SH-SY5Y (cell line): Measurements from ENCODE around the gene FUT8.

Experiments
- GATA2 ChIP-seq: IDR thresholded peaks from 2 replicates; pipeline ENCODE4 v1.6.1; 2011; ENCODE audit warnings: mild to moderate bottlenecking, low read depth, low read length
- GATA3 ChIP-seq: IDR thresholded peaks from 2 replicates; pipeline ENCODE4 v1.6.1; 2011; ENCODE audit warnings: low read depth, mild to moderate bottlenecking, low read length, moderate library complexity

Gene FUT8

GRCh38 chr14:65483647-65484046 is 71.1 kb downstream of the FUT8 start:
- no peak for TF ChIP-seq GATA2
- no peak for TF ChIP-seq GATA3

GRCh38 chr14:65485516-65485915 is 73.0 kb downstream of the FUT8 start:
- TF ChIP-seq GATA2, result no peak
- TF ChIP-seq GATA3, result no peak

- TF ChIP-seq GATA3, result no peak
- TF ChIP-seq GATA2, result no peak
Observed at GRCh38 chr14:65486863-65487262, 74.3 kb downstream of the FUT8 start.

DNA sequence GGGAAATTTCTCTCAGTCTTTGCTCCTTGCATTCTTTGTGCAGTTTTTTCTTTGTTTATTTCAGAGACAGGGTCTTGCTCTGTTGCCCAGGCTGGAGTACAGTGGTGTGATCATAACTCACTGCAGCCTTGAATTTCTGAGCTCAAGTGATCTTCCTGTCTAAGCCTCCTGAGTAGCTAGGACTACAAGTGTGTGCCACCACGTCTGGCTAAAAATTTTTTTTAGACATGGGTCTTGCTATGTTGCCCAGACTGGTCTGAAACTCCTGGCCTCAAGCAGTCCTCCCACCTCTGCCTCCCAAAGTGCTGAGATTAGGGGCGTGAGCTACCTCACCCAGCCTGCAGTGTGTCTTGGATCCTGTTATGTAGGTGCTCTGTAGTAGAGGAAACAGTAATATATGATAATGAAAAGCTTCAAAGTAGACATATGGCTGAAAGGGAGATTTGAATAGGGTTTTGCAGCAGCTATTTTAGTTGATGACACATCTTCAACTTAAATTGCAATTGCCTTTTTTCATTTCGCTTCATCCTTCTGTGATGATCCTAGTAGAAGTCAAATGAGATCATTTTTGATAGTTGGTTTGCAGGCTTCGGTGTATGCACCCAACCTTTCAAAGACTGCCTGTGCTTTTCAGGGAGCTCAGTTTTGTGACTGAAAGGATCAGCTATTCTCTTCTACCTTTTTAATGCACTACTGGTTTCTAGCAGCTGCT is 75.4 kb downstream of the FUT8 start:
- TF ChIP-seq GATA2 (no peak), GATA3 (no peak)

GRCh38 chr14:65491274-65491673 is 78.7 kb downstream of the FUT8 start:
- TF ChIP-seq GATA2, result no peak
- TF ChIP-seq GATA3, result no peak

GRCh38 chr14:65492266-65492665 is 79.7 kb downstream of the FUT8 start:
- no peak for TF ChIP-seq GATA3
- TF ChIP-seq GATA2, result no peak

GRCh38 chr14:65495196-65495595 is 82.7 kb downstream of the FUT8 start:
- TF ChIP-seq GATA2 (no peak), GATA3 (no peak)

DNA sequence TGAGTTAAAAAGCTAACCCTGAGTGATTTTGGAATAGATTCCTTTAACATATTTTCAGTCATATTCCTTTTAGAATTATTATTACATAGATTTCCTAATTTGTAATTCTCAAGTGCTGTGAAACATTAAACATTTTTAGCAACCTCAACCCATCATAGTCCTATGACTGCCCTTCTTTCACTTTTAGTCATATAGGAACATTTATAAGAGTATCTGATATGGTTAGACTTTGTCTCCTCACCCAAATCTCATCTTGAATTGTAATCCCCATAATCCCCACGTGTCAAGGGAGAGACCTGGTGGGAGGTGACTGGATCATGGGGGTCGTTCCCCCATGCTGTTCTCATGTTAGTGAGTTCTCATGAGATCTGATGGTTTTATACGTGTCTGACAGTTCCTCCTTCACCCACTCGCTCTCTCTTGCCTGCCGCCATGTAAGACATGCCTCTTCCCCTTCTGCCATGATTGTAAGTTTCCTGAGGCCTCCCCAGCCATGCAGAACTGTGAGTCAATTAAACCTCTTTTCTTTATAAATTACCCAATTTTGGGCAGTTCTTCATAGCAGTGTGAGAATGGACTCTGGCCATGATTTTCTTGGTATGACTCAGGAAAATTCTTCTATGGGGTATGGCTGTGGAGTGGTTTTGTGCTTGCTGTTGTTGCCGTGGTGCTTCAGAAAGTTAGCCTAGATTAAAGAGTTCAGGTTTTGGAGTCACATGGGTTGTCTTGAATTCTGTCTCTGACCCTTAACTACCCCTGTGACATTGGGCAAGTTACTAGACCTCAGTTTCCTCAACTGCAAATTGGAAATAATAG is 83.9 kb downstream of the FUT8 start:
- TF ChIP-seq GATA3 (no peak), GATA2 (no peak)

DNA sequence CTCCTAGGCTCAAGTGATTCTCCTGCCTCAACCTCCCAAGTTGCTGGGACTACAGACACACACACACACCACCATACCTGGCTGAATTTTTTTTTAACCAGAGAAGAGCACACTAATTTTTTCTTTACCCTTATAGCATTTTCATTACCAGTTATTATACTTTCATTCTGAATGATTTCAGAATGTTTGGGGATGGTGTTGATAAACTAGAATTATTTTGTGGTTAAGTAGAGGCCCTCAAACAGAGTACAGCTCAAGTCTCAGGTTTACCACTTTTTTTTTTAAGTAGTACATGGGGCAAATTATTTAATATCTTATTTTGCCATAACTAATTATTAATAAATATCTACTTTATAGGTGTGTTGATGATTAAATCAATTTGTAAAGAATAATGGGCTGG is 86.6 kb downstream of the FUT8 start:
- no peak for TF ChIP-seq GATA2

DNA sequence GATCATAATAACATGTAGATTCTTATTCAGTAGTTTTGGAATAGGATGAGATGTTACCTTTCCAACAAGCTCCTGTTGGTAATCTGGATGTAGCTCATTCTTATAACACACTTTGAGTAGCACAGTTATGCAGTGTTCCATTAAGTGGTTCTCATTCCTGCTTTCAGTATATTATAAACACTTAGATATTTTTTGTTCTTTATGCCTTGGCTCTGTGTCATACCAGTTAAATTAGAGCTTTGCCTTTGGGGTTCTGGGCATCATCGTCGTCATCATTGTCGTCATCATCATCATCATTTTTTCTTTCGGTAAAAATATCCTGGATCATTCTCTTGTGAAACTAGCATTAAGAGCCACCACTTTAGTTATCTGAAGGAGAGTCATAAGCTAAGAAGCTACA is 87.5 kb downstream of the FUT8 start:
- TF ChIP-seq GATA2, result no peak
- TF ChIP-seq GATA3, result no peak

DNA sequence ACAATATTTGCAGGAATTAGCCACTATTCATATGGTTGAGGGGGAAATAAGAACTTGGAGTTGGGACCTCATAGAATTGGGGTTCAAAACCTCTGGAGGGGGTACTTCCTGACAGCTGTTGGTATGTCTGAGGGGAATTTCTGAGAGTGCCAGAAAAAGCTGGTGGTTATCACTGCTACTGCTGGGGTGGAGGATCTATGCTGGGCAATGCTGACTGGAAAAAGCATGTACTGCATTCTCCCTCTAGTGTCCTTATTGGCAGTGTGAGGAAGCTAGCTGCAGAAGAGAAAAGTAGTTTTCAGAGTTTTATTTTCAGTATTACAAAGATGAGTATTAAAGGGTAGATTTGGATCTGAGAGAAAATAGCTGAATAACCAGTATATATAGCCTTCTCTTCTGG is 88.8 kb downstream of the FUT8 start:
- TF ChIP-seq GATA2 (no peak), GATA3 (no peak)

GRCh38 chr14:65502676-65503124 is 90.2 kb downstream of the FUT8 start:
- no peak for TF ChIP-seq GATA2
- no peak for TF ChIP-seq GATA3

DNA sequence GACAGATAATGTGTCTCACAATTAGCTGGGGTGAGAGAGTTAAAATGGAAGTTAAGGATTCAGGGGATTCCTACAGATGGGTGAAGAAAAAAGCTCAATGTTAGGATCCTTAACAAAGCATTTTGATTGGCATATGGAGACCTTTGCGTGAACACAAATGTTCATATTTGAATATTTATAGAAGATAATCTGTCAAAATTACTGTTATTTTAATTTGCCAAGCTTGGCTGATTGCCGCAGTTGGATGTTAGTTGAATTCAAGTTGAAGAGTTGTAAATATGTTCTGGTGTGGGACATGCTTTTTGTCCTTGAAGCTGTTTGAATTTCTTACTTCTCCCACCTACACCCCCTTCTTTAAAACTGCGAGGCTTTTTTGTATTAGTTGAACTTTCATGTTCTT is 91.2 kb downstream of the FUT8 start:
- TF ChIP-seq GATA2 (no peak), GATA3 (no peak)

DNA sequence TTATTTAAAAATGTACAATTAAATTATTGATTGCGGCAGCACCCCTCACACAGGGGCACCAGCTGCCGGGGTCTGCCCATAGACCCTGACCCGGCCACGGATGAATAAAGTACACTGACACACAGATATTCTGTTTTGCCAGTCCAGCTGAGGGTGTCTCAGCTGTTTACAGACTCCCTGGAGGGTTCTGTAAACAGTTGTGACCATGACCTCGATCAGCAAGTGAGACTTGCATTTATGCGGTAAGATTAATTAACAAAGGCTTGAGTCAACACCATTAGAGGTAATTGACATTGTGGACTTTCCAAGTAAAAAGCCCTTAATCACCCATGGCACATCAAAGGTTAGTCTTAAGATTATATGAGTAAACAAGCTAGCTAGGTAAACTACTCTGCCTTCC is 94.3 kb downstream of the FUT8 start:
- TF ChIP-seq GATA3 (no peak), GATA2 (no peak)

- TF ChIP-seq GATA2 (no peak), GATA3 (no peak)
Observed at GRCh38 chr14:65509842-65510241, 97.3 kb downstream of the FUT8 start.
